H9 (cell line): Measurements from ENCODE around the gene RELA. TPM values are rescaled to one million over a fixed set of nuclear protein-coding genes. Genes with fewer than 3 reads are reported as not detected.

Experiments used
- DNase-seq: peaks from one replicate; pipeline ENCODE4 v3.0.0-alpha.2; 2017
- H2AFZ ChIP-seq: one replicate; pipeline ENCODE4 v1.6.1; 2013; ENCODE audit warnings: mild to moderate bottlenecking, low read length, control low read depth, moderate library complexity
- H2AK5ac ChIP-seq: 2 replicates; pipeline ENCODE4 v1.6.1; 2013; ENCODE audit warnings: low read length, control low read depth, mixed read lengths; ENCODE audit not compliant: insufficient read length
- H2BK120ac ChIP-seq: one replicate; pipeline ENCODE4 v1.6.1; 2013; ENCODE audit warnings: low read depth, mild to moderate bottlenecking, low read length, control low read depth, inconsistent platforms; ENCODE audit not compliant: poor library complexity, severe bottlenecking
- H2BK12ac ChIP-seq: 2 replicates; pipeline ENCODE4 v1.6.1; 2013; ENCODE audit warnings: low read length, control low read depth, mixed read lengths, low read depth; ENCODE audit not compliant: insufficient read length
- H2BK15ac ChIP-seq: 2 replicates; pipeline ENCODE4 v1.6.1; 2013; ENCODE audit warnings: low read depth, low read length, control low read depth
- H2BK20ac ChIP-seq: one replicate; pipeline ENCODE4 v1.6.1; 2013; ENCODE audit warnings: low read depth, mild to moderate bottlenecking, low read length, control low read depth, inconsistent platforms; ENCODE audit not compliant: poor library complexity, severe bottlenecking
- H2BK5ac ChIP-seq: 2 replicates; pipeline ENCODE4 v1.6.1; 2013; ENCODE audit warnings: low read length, control low read depth, mixed read lengths; ENCODE audit not compliant: insufficient read length
- H3K14ac ChIP-seq: 2 replicates; pipeline ENCODE4 v1.6.1; 2013; ENCODE audit warnings: low read length, control low read depth; ENCODE audit not compliant: insufficient read depth
- H3K18ac ChIP-seq: 2 replicates; pipeline ENCODE4 v1.6.1; 2013; ENCODE audit warnings: low read depth, mild to moderate bottlenecking, mixed read lengths, low read length, control low read depth; ENCODE audit not compliant: insufficient read length
- H3K23ac ChIP-seq: 2 replicates; pipeline ENCODE4 v1.6.1; 2013; ENCODE audit warnings: low read length, control low read depth, mixed read lengths, low read depth; ENCODE audit not compliant: insufficient read length
- H3K23me2 ChIP-seq: 2 replicates; pipeline ENCODE4 v1.6.1; 2013; ENCODE audit warnings: low read depth, mild to moderate bottlenecking, mixed read lengths, low read length, control low read depth; ENCODE audit not compliant: insufficient read length, poor library complexity, severe bottlenecking
- H3K27ac ChIP-seq: 2 replicates; pipeline ENCODE4 v1.5.1; 2013; ENCODE audit warnings: low read length, control low read depth, mixed read lengths, low read depth; ENCODE audit not compliant: insufficient read length
- H3K27me3 ChIP-seq: 2 replicates; pipeline ENCODE4 v1.6.1; 2013; ENCODE audit warnings: low read length, control low read depth, inconsistent platforms; ENCODE audit not compliant: insufficient read depth
- H3K4ac ChIP-seq: 2 replicates; pipeline ENCODE4 v1.6.1; 2013; ENCODE audit warnings: low read depth, mild to moderate bottlenecking, control low read depth, inconsistent platforms, low read length, moderate library complexity
- H3K4me1 ChIP-seq: 2 replicates; pipeline ENCODE4 v1.6.1; 2013; ENCODE audit warnings: low read length, control low read depth, inconsistent platforms; ENCODE audit not compliant: insufficient read depth
- H3K4me2 ChIP-seq: 2 replicates; pipeline ENCODE4 v1.6.1; 2013; ENCODE audit warnings: low read length, control low read depth, mixed read lengths; ENCODE audit not compliant: insufficient read length, insufficient read depth
- H3K56ac ChIP-seq: 2 replicates; pipeline ENCODE4 v1.6.1; 2013; ENCODE audit warnings: low read depth, mild to moderate bottlenecking, mixed read lengths, low read length, control low read depth; ENCODE audit not compliant: insufficient read length
- H3K79me1 ChIP-seq: 2 replicates; pipeline ENCODE4 v1.6.1; 2013; ENCODE audit warnings: low read depth, mild to moderate bottlenecking, moderate library complexity, low read length, control low read depth, inconsistent platforms; ENCODE audit not compliant: insufficient read depth, poor library complexity, severe bottlenecking
- H3K79me2 ChIP-seq: 2 replicates; pipeline ENCODE4 v1.6.1; 2013; ENCODE audit warnings: low read length, control low read depth, inconsistent platforms; ENCODE audit not compliant: insufficient read depth
- H3K9ac ChIP-seq: 2 replicates; pipeline ENCODE4 v1.6.1; 2013; ENCODE audit warnings: low read length, control low read depth, mixed read lengths; ENCODE audit not compliant: insufficient read length; ENCODE audit errors: extremely low read depth
- H3K9me3 ChIP-seq: one replicate; pipeline ENCODE4 v1.6.1; 2013; ENCODE audit warnings: low read depth, low read length, inconsistent platforms; ENCODE audit not compliant: control insufficient read depth
- H3T11ph ChIP-seq: one replicate; pipeline ENCODE4 v1.6.1; 2013; ENCODE audit warnings: mild to moderate bottlenecking, low read length, control low read depth, inconsistent platforms
- H4K20me1 ChIP-seq: one replicate; pipeline ENCODE4 v1.6.1; 2013; ENCODE audit not compliant: control insufficient read depth, insufficient read length, insufficient read depth
- H4K5ac ChIP-seq: 2 replicates; pipeline ENCODE4 v1.6.1; 2013; ENCODE audit warnings: low read depth, mild to moderate bottlenecking, mixed read lengths, low read length, control low read depth; ENCODE audit not compliant: insufficient read length
- H4K8ac ChIP-seq: replicated peaks from 2 replicates; pipeline ENCODE4 v1.6.1; 2013; ENCODE audit warnings: low read length, control low read depth, mixed read lengths, low read depth; ENCODE audit not compliant: insufficient read length
- H4K91ac ChIP-seq: 2 replicates; pipeline ENCODE4 v1.6.1; 2013; ENCODE audit warnings: low read depth, mild to moderate bottlenecking, moderate library complexity, mixed read lengths, low read length, control low read depth; ENCODE audit not compliant: insufficient read length
- H3K27ac Mint-ChIP-seq, 3 experiments: 2 replicates in 2 of 3; 3 replicates in 1 of 3; pipeline ENCODE4 v1.8.0; 2020 to 2021; ENCODE audit warnings: mixed read lengths in 3 of 3, mild to moderate bottlenecking in 1 of 3, moderate library complexity in 1 of 3
- H3K27me3 Mint-ChIP-seq: 2 replicates; pipeline ENCODE4 v1.8.0; 2021; ENCODE audit warnings: low read depth, mild to moderate bottlenecking, moderate library complexity, mixed read lengths
- H3K36me3 Mint-ChIP-seq, 3 experiments: 2 replicates in 2 of 3; 3 replicates in 1 of 3; pipeline ENCODE4 v1.8.0; 2020 to 2021; ENCODE audit warnings: low read depth in 3 of 3, mixed read lengths in 3 of 3; ENCODE audit not compliant: insufficient read depth in 1 of 3
- H3K4me1 Mint-ChIP-seq, 2 experiments: 2 replicates each; pipeline ENCODE4 v1.8.0; 2020; ENCODE audit warnings: mixed read lengths in 2 of 2
- H3K4me3 Mint-ChIP-seq, 2 experiments: 2 replicates in 1 of 2; 3 replicates in 1 of 2; pipeline ENCODE4 v1.8.0; 2020 to 2021; ENCODE audit warnings: mild to moderate bottlenecking in 2 of 2, mixed read lengths in 2 of 2, moderate library complexity in 1 of 2
- H3K9me3 Mint-ChIP-seq, 2 experiments: 2 replicates in 1 of 2; 3 replicates in 1 of 2; pipeline ENCODE4 v1.8.0; 2020; ENCODE audit warnings: mild to moderate bottlenecking in 2 of 2, mixed read lengths in 2 of 2, moderate library complexity in 1 of 2
- WGBS: extraction: QIAGEN DNeasy Blood & Tissue Kit; methylation state at CpG from one replicate; pipeline ENCODE4 v1.1.7; 2013; ENCODE audit warnings: missing lambda C conversion rate, low lambda C conversion rate, mixed read lengths; ENCODE audit not compliant: insufficient read length; ENCODE audit errors: extremely low coverage; 5-methylcytosine and 5-hydroxymethylcytosine counted together
- total RNA-seq: library from RNA; stranded (reverse); gene quantifications from 2 replicates; pipeline ENCODE4 v1.2.1, GENCODE V29; 2021
- TF ChIP-seq, protein P1 (sequence below): fragments of 200-600 bp; sonication (generic); conservative IDR thresholded peaks from 3 replicates; pipeline ENCODE4 v1.8.0; 2021; ENCODE audit warnings: antibody characterized with exemption, mild to moderate bottlenecking

Gene RELA
- total RNA-seq, 1 experiment from 2014 or later, result 48.8 TPM

DNA sequence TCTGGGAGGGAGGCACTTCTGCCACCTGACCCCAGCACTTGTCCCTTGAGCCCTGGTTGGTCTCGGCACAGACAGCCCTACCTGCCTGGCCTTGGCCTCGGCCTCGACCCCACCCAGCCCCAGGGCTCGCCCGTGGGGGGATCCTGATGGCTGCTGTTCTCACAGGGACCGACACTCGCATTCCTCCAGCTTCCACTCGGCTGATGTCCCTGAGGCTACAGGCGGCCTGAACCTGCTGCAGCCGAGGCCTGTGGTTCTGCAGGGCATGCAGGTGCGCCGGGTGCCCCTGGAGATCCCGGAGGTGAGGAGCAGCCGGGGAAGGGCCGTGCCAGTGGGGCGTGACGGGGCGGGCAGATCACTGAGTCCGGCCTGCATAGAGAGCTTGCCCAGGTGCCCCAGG, 42.0 kb downstream of the RELA start:
- Histone ChIP-seq H2BK120ac (no peak overlapping the region), H3K23me2 (peaks cover 5% of the 10 kb centered on the region), H4K20me1 (no peaks in the 10 kb centered on the region), H3K79me2 (peaks cover 7% of the 10 kb centered on the region; the same call in 1 of the 2 replicates), H3K18ac (no peak overlapping the region), H3T11ph (no peak overlapping the region), H2BK15ac (no peak overlapping the region), H2AK5ac (no peak overlapping the region), H3K4ac (no peak overlapping the region), H4K91ac (no peak overlapping the region), H3K27me3 (no peaks in the 10 kb centered on the region), H3K27ac (no peak overlapping the region), H2BK5ac (no peak overlapping the region), H3K4me2 (no peak overlapping the region), H3K56ac (no peak overlapping the region), H2BK12ac (no peak overlapping the region), H3K4me1 (no peaks in the 10 kb centered on the region; the same call in none of the 2 replicates), H3K9me3 (no peaks in the 10 kb centered on the region), H4K8ac (no peak overlapping the region), H3K79me1 (no peaks in the 10 kb centered on the region), H3K14ac (no peak overlapping the region), H3K23ac (no peak overlapping the region), H4K5ac (no peak overlapping the region), H3K9ac (no peak overlapping the region), H2AFZ (no peak overlapping the region), H2BK20ac (no peak overlapping the region)
- H3K4me3 Mint-ChIP-seq, result no peak overlapping the region
- no CpG with 5 or more reads among the region's 19 CpGs for WGBS
- H3K27me3 Mint-ChIP-seq, result no peaks in the 10 kb centered on the region
- H3K36me3 Mint-ChIP-seq, result peaks cover 22 to 65% (median 65%) of the 10 kb centered on the region in 3 experiments; a peak in 6 of 7 replicates
- H3K4me1 Mint-ChIP-seq, result peaks cover 8% of the 10 kb centered on the region in 2 experiments
- TF ChIP-seq, protein P1, sequence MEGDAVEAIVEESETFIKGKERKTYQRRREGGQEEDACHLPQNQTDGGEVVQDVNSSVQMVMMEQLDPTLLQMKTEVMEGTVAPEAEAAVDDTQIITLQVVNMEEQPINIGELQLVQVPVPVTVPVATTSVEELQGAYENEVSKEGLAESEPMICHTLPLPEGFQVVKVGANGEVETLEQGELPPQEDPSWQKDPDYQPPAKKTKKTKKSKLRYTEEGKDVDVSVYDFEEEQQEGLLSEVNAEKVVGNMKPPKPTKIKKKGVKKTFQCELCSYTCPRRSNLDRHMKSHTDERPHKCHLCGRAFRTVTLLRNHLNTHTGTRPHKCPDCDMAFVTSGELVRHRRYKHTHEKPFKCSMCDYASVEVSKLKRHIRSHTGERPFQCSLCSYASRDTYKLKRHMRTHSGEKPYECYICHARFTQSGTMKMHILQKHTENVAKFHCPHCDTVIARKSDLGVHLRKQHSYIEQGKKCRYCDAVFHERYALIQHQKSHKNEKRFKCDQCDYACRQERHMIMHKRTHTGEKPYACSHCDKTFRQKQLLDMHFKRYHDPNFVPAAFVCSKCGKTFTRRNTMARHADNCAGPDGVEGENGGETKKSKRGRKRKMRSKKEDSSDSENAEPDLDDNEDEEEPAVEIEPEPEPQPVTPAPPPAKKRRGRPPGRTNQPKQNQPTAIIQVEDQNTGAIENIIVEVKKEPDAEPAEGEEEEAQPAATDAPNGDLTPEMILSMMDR, result no peak
- no peak for DNase-seq
- no peak overlapping the region for H3K27ac Mint-ChIP-seq
- no peaks in the 10 kb centered on the region for H3K9me3 Mint-ChIP-seq
